Hippocampal formation (tissue), 2 donors: ENCODE results near the gene CEACAM19.
A peak's percentile ranks its signal among the peaks of the same experiment; 100 is the strongest.
"Not testable (repeated sequence)": the region's sequence is repeated elsewhere in the genome, so short reads cannot be mapped to it uniquely, and the experiment has no call there.

Source experiments
- DNase-seq, 2 donors: peaks; one replicate each; lab custom pipeline; 2025; lab: John Stamatoyannopoulos, UW

The CEACAM19 gene

GRCh38 chr19:44645407-44646048 is 25.8 kb upstream of the CEACAM19 start:
- DNase-seq: no peak

GRCh38 chr19:44646049-44646416 is 25.2 kb upstream of the CEACAM19 start:
- DNase-seq: no peak

GRCh38 chr19:44647144-44647543 is 24.1 kb upstream of the CEACAM19 start:
- DNase-seq: no peak

- no peak for DNase-seq
Observed at GRCh38 chr19:44648631-44649251, 22.5 kb upstream of the CEACAM19 start.

GRCh38 chr19:44649578-44650145 is 21.6 kb upstream of the CEACAM19 start:
- DNase-seq: no peak

- DNase-seq: no peak
Observed at GRCh38 chr19:44653343-44653742, 17.9 kb upstream of the CEACAM19 start.

- DNase-seq: peak in 1 of 2 donors; percentile 17
Observed at GRCh38 chr19:44653977-44654774, 17.1 kb upstream of the CEACAM19 start.

- DNase-seq: no peak
Observed at GRCh38 chr19:44657211-44657921, 13.9 kb upstream of the CEACAM19 start.

- DNase-seq: no peak
Observed at GRCh38 chr19:44658069-44658733, 13.1 kb upstream of the CEACAM19 start.

- no peak for DNase-seq
Observed at GRCh38 chr19:44660081-44660480, 11.2 kb upstream of the CEACAM19 start.

- DNase-seq: no peak
Observed at GRCh38 chr19:44661205-44661604, 10.1 kb upstream of the CEACAM19 start.

GRCh38 chr19:44661904-44662303 is 9.4 kb upstream of the CEACAM19 start:
- no peak for DNase-seq

- DNase-seq: no peak
Observed at GRCh38 chr19:44662691-44663385, 8.4 kb upstream of the CEACAM19 start.

GRCh38 chr19:44663996-44664395 is 7.3 kb upstream of the CEACAM19 start:
- DNase-seq: no peak

GRCh38 chr19:44664976-44665375 is 6.3 kb upstream of the CEACAM19 start:
- DNase-seq: no peak

GRCh38 chr19:44666852-44667556 is 4.3 kb upstream of the CEACAM19 start:
- DNase-seq: no peak

- no peak for DNase-seq
Observed at GRCh38 chr19:44668985-44669764, 2.1 kb upstream of the CEACAM19 start.

- not testable (repeated sequence) for DNase-seq
Observed at GRCh38 chr19:44670027-44670426, 1.3 kb upstream of the CEACAM19 start.

GRCh38 chr19:44672226-44672625 is 944 bp downstream of the CEACAM19 start:
- DNase-seq: no peak
